Neural cell (in vitro differentiated cells): ENCODE data around the gene TMEM40. TPM values are rescaled to one million over a fixed set of nuclear protein-coding genes. Genes with fewer than 3 reads are reported as not detected.

Source experiments
- H2AFZ ChIP-seq: fragments of 200-600, 300-800 bp; sonication (generic), shearing (Covaris generic); 2 replicates; pipeline ENCODE4 v1.6.0; 2014; ENCODE audit warnings: low read depth, mild to moderate bottlenecking, antibody characterized with exemption, low read length, moderate library complexity
- H3F3A ChIP-seq: fragments of 200-600 bp; shearing (Covaris generic); 2 replicates; pipeline ENCODE4 v1.6.1; 2016; ENCODE audit warnings: mild to moderate bottlenecking, moderate library complexity, mixed read lengths, antibody characterized with exemption, low read length; ENCODE audit not compliant: insufficient read depth, poor library complexity, severe bottlenecking
- H3K27ac ChIP-seq: fragments of 200-600, 300-800 bp; sonication (generic), shearing (Covaris generic); 2 replicates; pipeline ENCODE4 v1.5.1; 2014; ENCODE audit warnings: mild to moderate bottlenecking, low read length, moderate library complexity
- H3K27me3 ChIP-seq: fragments of 300-800, 200-600 bp; sonication (generic), shearing (Covaris generic); 2 replicates; pipeline ENCODE4 v1.6.0; 2014; ENCODE audit warnings: mild to moderate bottlenecking, low read depth, low read length, moderate library complexity; ENCODE audit not compliant: insufficient read depth
- H3K36me3 ChIP-seq: fragments of 300-800, 200-600 bp; sonication (generic), shearing (Covaris generic); 2 replicates; pipeline ENCODE4 v1.5.1; 2014; ENCODE audit warnings: mild to moderate bottlenecking, antibody characterized with exemption, low read length, moderate library complexity; ENCODE audit not compliant: insufficient read depth
- H3K4me2 ChIP-seq: fragments of 300-800, 200-600 bp; sonication (generic), shearing (Covaris generic); 2 replicates; pipeline ENCODE4 v1.6.0; 2014; ENCODE audit warnings: mild to moderate bottlenecking, low read length
- H3K4me3 ChIP-seq: fragments of 300-800, 200-600 bp; sonication (generic), shearing (Covaris generic); 2 replicates; pipeline ENCODE4 v1.5.1; 2014; ENCODE audit warnings: mild to moderate bottlenecking, low read length, moderate library complexity
- H3K79me2 ChIP-seq: fragments of 200-600 bp; shearing (Covaris generic); replicated peaks from 2 replicates; pipeline ENCODE4 v1.6.0; 2014; ENCODE audit warnings: mild to moderate bottlenecking, low read length, moderate library complexity; ENCODE audit not compliant: insufficient read depth
- H3K9ac ChIP-seq: fragments of 300-800, 200-600 bp; sonication (generic), shearing (Covaris generic); 2 replicates; pipeline ENCODE4 v1.6.1; 2016; ENCODE audit warnings: mild to moderate bottlenecking, low read length, mixed read lengths
- H3K9me2 ChIP-seq: fragments of 200-600 bp; shearing (Covaris generic); 2 replicates; pipeline ENCODE4 v1.6.1; 2016; ENCODE audit warnings: mild to moderate bottlenecking, low read length, mixed read lengths; ENCODE audit not compliant: insufficient read depth
- H3K9me3 ChIP-seq: fragments of 200-600, 300-800 bp; sonication (generic), shearing (Covaris generic); 2 replicates; pipeline ENCODE4 v1.6.1; 2016; ENCODE audit warnings: mild to moderate bottlenecking, mixed run types, low read length, moderate library complexity, mixed read lengths
- H4K20me1 ChIP-seq: fragments of 200-600 bp; shearing (Covaris generic); 2 replicates; pipeline ENCODE4 v1.6.1; 2016; ENCODE audit warnings: mild to moderate bottlenecking, mixed run types; ENCODE audit not compliant: insufficient read depth
- EP300 ChIP-seq: fragments of 450-650 bp; conservative IDR thresholded peaks from 2 replicates; pipeline ENCODE4 v1.6.1; 2014; ENCODE audit warnings: antibody characterized with exemption, mild to moderate bottlenecking, moderate library complexity; ENCODE audit not compliant: poor library complexity, severe bottlenecking
- EZH2 ChIP-seq: fragments of 200-600, 300-800 bp; shearing (Covaris generic), sonication (generic); IDR thresholded peaks from 2 replicates; pipeline ENCODE4 v1.6.1; 2014; ENCODE audit warnings: antibody characterized with exemption, low read length, borderline replicate concordance, mild to moderate bottlenecking; ENCODE audit not compliant: insufficient read depth, poor library complexity, severe bottlenecking
- MXI1 ChIP-seq: fragments of 450-650 bp; conservative IDR thresholded peaks from 2 replicates; pipeline ENCODE4 v1.6.1; 2014; ENCODE audit warnings: antibody characterized with exemption, mild to moderate bottlenecking; ENCODE audit not compliant: poor library complexity, severe bottlenecking
- POLR2AphosphoS5 ChIP-seq: IDR thresholded peaks from 2 replicates; pipeline ENCODE4 v1.6.1; 2012
- RAD21 ChIP-seq: fragments of 450-650 bp; conservative IDR thresholded peaks from 2 replicates; pipeline ENCODE4 v1.6.1; 2014; ENCODE audit warnings: antibody characterized with exemption, mild to moderate bottlenecking, moderate library complexity
- REST ChIP-seq: IDR thresholded peaks from 2 replicates; pipeline ENCODE4 v1.6.1; 2012; ENCODE audit warnings: borderline replicate concordance
- SMC3 ChIP-seq: fragments of 450-650 bp; conservative IDR thresholded peaks from 2 replicates; pipeline ENCODE4 v1.6.1; 2014; ENCODE audit warnings: antibody characterized with exemption, mild to moderate bottlenecking, moderate library complexity; ENCODE audit not compliant: poor library complexity
- TAF1 ChIP-seq: IDR thresholded peaks from 2 replicates; pipeline ENCODE4 v1.6.1; 2012; ENCODE audit warnings: low read depth
- polyA plus RNA-seq: library from polyadenylated mRNA; depleted of rRNA; stranded (reverse); fragments of >200 nt; gene quantifications from 2 replicates; pipeline ENCODE4 v1.2.3, GENCODE V29; 2014
- TF ChIP-seq, protein P1 (sequence below): fragments of 450-650 bp; IDR thresholded peaks from 2 replicates; pipeline ENCODE4 v1.5.1; 2014; ENCODE audit warnings: antibody characterized with exemption, mild to moderate bottlenecking, moderate library complexity; ENCODE audit not compliant: poor library complexity, severe bottlenecking

The TMEM40 gene
- polyA plus RNA-seq, 1 donor from 2014 or later: not detected

DNA sequence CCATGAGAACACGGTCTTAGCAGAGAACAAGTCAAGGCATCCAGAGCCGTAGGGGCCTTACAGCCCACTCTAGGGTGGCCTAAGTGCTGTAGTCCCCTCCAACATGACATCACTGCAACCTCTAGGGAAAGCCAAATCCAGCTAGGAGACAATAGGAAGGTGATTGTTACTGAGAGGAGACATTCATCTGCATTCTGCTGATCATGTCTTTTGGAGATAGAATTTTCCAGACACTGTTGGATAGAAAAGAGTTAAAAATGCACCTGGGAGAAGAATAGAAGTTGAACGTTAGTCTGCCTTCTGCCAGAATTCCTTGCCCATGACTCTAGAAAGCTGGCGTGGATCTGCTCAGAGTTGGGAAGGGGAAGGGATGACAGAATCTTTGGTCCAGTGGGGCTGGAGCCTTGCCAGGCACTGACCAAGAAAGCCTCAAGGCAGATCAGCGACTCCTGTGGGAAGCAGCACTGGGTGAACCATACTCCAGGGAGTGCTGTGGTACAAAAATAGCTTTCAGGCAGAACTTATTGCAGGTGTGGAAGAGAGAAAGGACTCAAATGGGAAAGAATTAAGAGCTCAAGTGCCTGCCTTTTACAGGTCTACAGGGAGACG lies 50.4 kb downstream of the TMEM40 start:
- Histone ChIP-seq H3K27me3 (no peaks in the 10 kb centered on the region), H3K36me3 (no peaks in the 10 kb centered on the region), H3K4me2 (no peak overlapping the region)

GRCh38 chr3:12707449-12707848 lies 51.6 kb downstream of the TMEM40 start:
- Histone ChIP-seq H3K27me3 (no peaks in the 10 kb centered on the region), H3K9me3 (no peaks in the 10 kb centered on the region), H3F3A (no peaks in the 10 kb centered on the region), H3K27ac (no peak overlapping the region), H2AFZ (no peak overlapping the region), H3K36me3 (no peaks in the 10 kb centered on the region), H3K79me2 (no peaks in the 10 kb centered on the region), H3K4me2 (no peak overlapping the region), H3K4me3 (no peak overlapping the region), H4K20me1 (no peaks in the 10 kb centered on the region), H3K9me2 (no peaks in the 10 kb centered on the region), H3K9ac (no peak overlapping the region)
- TF ChIP-seq REST: no peak
- TF ChIP-seq EP300: no peak
- TF ChIP-seq, protein P1, sequence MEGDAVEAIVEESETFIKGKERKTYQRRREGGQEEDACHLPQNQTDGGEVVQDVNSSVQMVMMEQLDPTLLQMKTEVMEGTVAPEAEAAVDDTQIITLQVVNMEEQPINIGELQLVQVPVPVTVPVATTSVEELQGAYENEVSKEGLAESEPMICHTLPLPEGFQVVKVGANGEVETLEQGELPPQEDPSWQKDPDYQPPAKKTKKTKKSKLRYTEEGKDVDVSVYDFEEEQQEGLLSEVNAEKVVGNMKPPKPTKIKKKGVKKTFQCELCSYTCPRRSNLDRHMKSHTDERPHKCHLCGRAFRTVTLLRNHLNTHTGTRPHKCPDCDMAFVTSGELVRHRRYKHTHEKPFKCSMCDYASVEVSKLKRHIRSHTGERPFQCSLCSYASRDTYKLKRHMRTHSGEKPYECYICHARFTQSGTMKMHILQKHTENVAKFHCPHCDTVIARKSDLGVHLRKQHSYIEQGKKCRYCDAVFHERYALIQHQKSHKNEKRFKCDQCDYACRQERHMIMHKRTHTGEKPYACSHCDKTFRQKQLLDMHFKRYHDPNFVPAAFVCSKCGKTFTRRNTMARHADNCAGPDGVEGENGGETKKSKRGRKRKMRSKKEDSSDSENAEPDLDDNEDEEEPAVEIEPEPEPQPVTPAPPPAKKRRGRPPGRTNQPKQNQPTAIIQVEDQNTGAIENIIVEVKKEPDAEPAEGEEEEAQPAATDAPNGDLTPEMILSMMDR: no peak
- TF ChIP-seq MXI1: no peak
- TF ChIP-seq POLR2AphosphoS5: no peak
- TF ChIP-seq TAF1: no peak

More for the DNA sequence above, 50.4 kb downstream of the TMEM40 start:
- H3F3A ChIP-seq: no peaks in the 10 kb centered on the region
- no peaks in the 10 kb centered on the region for H3K9me3 ChIP-seq
- no peak overlapping the region for H3K27ac ChIP-seq
- no peaks in the 10 kb centered on the region for H3K9me2 ChIP-seq
- TF ChIP-seq RAD21: no peak
- TF ChIP-seq POLR2AphosphoS5: no peak
- TF ChIP-seq EZH2: no peak
- TF ChIP-seq TAF1: no peak
- TF ChIP-seq SMC3: no peak
- no peak for TF ChIP-seq REST
- TF ChIP-seq EP300: no peak
- TF ChIP-seq, protein P1: no peak
- no peak for TF ChIP-seq MXI1
- no peaks in the 10 kb centered on the region for H3K79me2 ChIP-seq
- no peak overlapping the region for H3K9ac ChIP-seq
- H3K4me3 ChIP-seq: no peak overlapping the region
- no peak overlapping the region for H2AFZ ChIP-seq
- no peaks in the 10 kb centered on the region for H4K20me1 ChIP-seq
